GM12891 (cell line): ENCODE results near the gene SMAD1.
"Not testable (repeated sequence)": the region's sequence is repeated elsewhere in the genome, so short reads cannot be mapped to it uniquely, and the experiment has no call there.

Experiments used
- DNase-seq: peaks from one replicate; pipeline ENCODE4 v3.0.0; 2011; ENCODE audit warnings: low spot score; ENCODE audit not compliant: insufficient read length
- FAIRE-seq: peaks from 2 replicates; lab custom pipeline; 2011; peaks lifted over from hg19 to GRCh38; lab: Jason Lieb, UNC
- PAX5 ChIP-seq: IDR thresholded peaks from 2 replicates; pipeline ENCODE4 v1.6.1; 2011; ENCODE audit warnings: low read length, moderate library complexity, mild to moderate bottlenecking; ENCODE audit not compliant: insufficient read depth, severe bottlenecking
- POLR2A ChIP-seq: IDR thresholded peaks from 2 replicates; pipeline ENCODE4 v1.6.1; 2011; ENCODE audit warnings: low read depth, low read length, control low read depth
- POLR2AphosphoS5 ChIP-seq: IDR thresholded peaks from 2 replicates; pipeline ENCODE4 v1.6.1; 2011; ENCODE audit warnings: low read depth, low read length, control low read depth
- POU2F2 ChIP-seq: IDR thresholded peaks from 2 replicates; pipeline ENCODE4 v1.6.1; 2011; ENCODE audit warnings: low read depth, mild to moderate bottlenecking, control low read depth, low read length, moderate library complexity
- SPI1 ChIP-seq: IDR thresholded peaks from 2 replicates; pipeline ENCODE4 v1.6.1; 2011; ENCODE audit warnings: low read depth, low read length, control low read depth
- TAF1 ChIP-seq: IDR thresholded peaks from 2 replicates; pipeline ENCODE4 v1.6.1; 2011; ENCODE audit warnings: low read depth, low read length, control low read depth

Gene SMAD1

GRCh38 chr4:145565328-145565727, 83.7 kb downstream of the SMAD1 start:
- TF ChIP-seq SPI1 = no peak
- no peak for TF ChIP-seq POLR2AphosphoS5
- TF ChIP-seq POU2F2 = no peak
- TF ChIP-seq POLR2A = no peak
- TF ChIP-seq PAX5 = no peak
- no peak for TF ChIP-seq TAF1
- no peak for DNase-seq
- no peak for FAIRE-seq

- DNase-seq = no peak
- TF ChIP-seq POLR2A (no peak), POLR2AphosphoS5 (no peak), SPI1 (no peak), POU2F2 (no peak), PAX5 (no peak), TAF1 (no peak)
- FAIRE-seq = no peak
These were observed 84.5 kb downstream of the SMAD1 start for GRCh38 chr4:145566086-145566708.

- no peak for DNase-seq
- no peak for TF ChIP-seq SPI1
- TF ChIP-seq POLR2A = no peak
- TF ChIP-seq POU2F2 = no peak
- TF ChIP-seq PAX5 = no peak
- TF ChIP-seq POLR2AphosphoS5 = no peak
- no peak for TF ChIP-seq TAF1
- FAIRE-seq = no peak
These were observed 85.1 kb downstream of the SMAD1 start for GRCh38 chr4:145566768-145567167.

- TF ChIP-seq POLR2AphosphoS5 = no peak
- TF ChIP-seq POU2F2 = no peak
- TF ChIP-seq PAX5 = no peak
- TF ChIP-seq TAF1 = no peak
- no peak for TF ChIP-seq POLR2A
- TF ChIP-seq SPI1 = no peak
- no peak for FAIRE-seq
These were observed 85.9 kb downstream of the SMAD1 start for GRCh38 chr4:145567516-145567915.

GRCh38 chr4:145574546-145574945, 92.9 kb downstream of the SMAD1 start:
- not testable (repeated sequence) for DNase-seq, FAIRE-seq

More at GRCh38 chr4:145567516-145567915, 85.9 kb downstream of the SMAD1 start:
- no peak for DNase-seq

GRCh38 chr4:145580906-145581305, 99.3 kb downstream of the SMAD1 start:
- FAIRE-seq = no peak
- no peak for DNase-seq
- TF ChIP-seq POLR2A (no peak), POU2F2 (no peak), POLR2AphosphoS5 (no peak), SPI1 (no peak), PAX5 (no peak), TAF1 (no peak)

GRCh38 chr4:145583191-145584055, 101.8 kb downstream of the SMAD1 start:
- TF ChIP-seq POLR2AphosphoS5 (no peak), PAX5 (no peak)
- FAIRE-seq = no peak
- DNase-seq = no peak

GRCh38 chr4:145587088-145587754, 105.6 kb downstream of the SMAD1 start:
- TF ChIP-seq SPI1 = no peak
- TF ChIP-seq TAF1 = no peak
- TF ChIP-seq POU2F2 = no peak
- no peak for TF ChIP-seq PAX5
- no peak for TF ChIP-seq POLR2AphosphoS5
- TF ChIP-seq POLR2A = no peak
- FAIRE-seq = no peak
- no peak for DNase-seq

GRCh38 chr4:145589381-145589780, 107.7 kb downstream of the SMAD1 start:
- not testable (repeated sequence) for FAIRE-seq, DNase-seq
